HepG2 (cell line): ENCODE results near the gene PPP4R1. TPM values are rescaled to one million over a fixed set of nuclear protein-coding genes. Genes with fewer than 3 reads are reported as not detected.
A peak's percentile ranks its signal among the peaks of the same experiment; 100 is the strongest.

Experiments used
- CHD4 ChIP-seq: fragments of 200-600 bp; sonication (generic); IDR thresholded peaks from 2 replicates; pipeline ENCODE4 v1.7.0; 2017; ENCODE audit warnings: mild to moderate bottlenecking, low read length, borderline replicate concordance
- ISL2 ChIP-seq: sonication (generic); formaldehyde crosslinking; IDR thresholded peaks from 2 replicates; pipeline ENCODE4 v1.5.0; 2020; ENCODE audit warnings: missing genetic modification reagents
- KLF12 ChIP-seq: sonication (generic); formaldehyde crosslinking; IDR thresholded peaks from 2 replicates; pipeline ENCODE4 v1.4.0; 2020; ENCODE audit warnings: missing genetic modification reagents, borderline replicate concordance
- RFXAP ChIP-seq: sonication (generic); formaldehyde crosslinking; IDR thresholded peaks from 2 replicates; pipeline ENCODE4 v1.4.0; 2020; ENCODE audit warnings: missing genetic modification reagents, borderline replicate concordance
- SMC3 ChIP-seq: IDR thresholded peaks from 2 replicates; pipeline ENCODE4 v1.6.1; 2011; ENCODE audit warnings: low read length, improper control_type of control experiment
- SP1 ChIP-seq, 2 experiments: fragments of 450-650 bp in 1 of 2; sonication (generic) in 1 of 2; formaldehyde crosslinking in 1 of 2; IDR thresholded peaks; 2 replicates each; pipeline versions ENCODE4 v1.4.0 to v1.6.1; 2016 to 2020; ENCODE audit warnings: missing genetic modification reagents in 1 of 2
- SRY ChIP-seq: sonication (generic); formaldehyde crosslinking; IDR thresholded peaks from 2 replicates; pipeline ENCODE4 v1.8.0; 2022; ENCODE audit warnings: mild to moderate bottlenecking, missing genetic modification reagents
- ZNF441 ChIP-seq: sonication (generic); formaldehyde crosslinking; IDR thresholded peaks from 2 replicates; pipeline ENCODE4 v1.7.0; 2021; ENCODE audit warnings: missing genetic modification reagents, borderline replicate concordance
- ZNF607 ChIP-seq: sonication (generic); formaldehyde crosslinking; IDR thresholded peaks from 2 replicates; pipeline ENCODE4 v1.5.1; 2020; ENCODE audit warnings: missing genetic modification reagents, mild to moderate bottlenecking, borderline replicate concordance
- ZNF83 ChIP-seq: sonication (generic); formaldehyde crosslinking; IDR thresholded peaks from 2 replicates; pipeline ENCODE4 v1.4.0; 2020; ENCODE audit warnings: missing genetic modification reagents, mild to moderate bottlenecking, borderline replicate concordance
- ZNF879 ChIP-seq: sonication (generic); formaldehyde crosslinking; IDR thresholded peaks from 2 replicates; pipeline ENCODE4 v1.8.1; 2023; ENCODE audit warnings: missing genetic modification reagents
- polyA plus RNA-seq, 8 experiments: library from polyadenylated mRNA; depleted of rRNA in 3 of 8; stranded (reverse) in 7 of 8; unstranded in 1 of 8; fragments of >200 nt; fragmentation: Illumina TruSeq in 4 of 8; extraction: Trizol in 4 of 8; gene quantifications; 2 replicates each; pipeline versions ENCODE4 v1.2.1 to v1.2.3, GENCODE V29; 2011 to 2016; ENCODE audit warnings: low read depth in 4 of 8, missing spikeins in 1 of 8, mixed read lengths in 1 of 8; ENCODE audit not compliant: insufficient read depth in 1 of 8
- total RNA-seq, 5 experiments: library from RNA; depleted of rRNA; stranded (reverse); fragments of >200 nt; fragmentation: Illumina TruSeq; extraction: Trizol; gene quantifications; 2 replicates each; pipeline ENCODE4 v1.2.3, GENCODE V29; 2016; ENCODE audit warnings: low read depth in 1 of 5
- TF ChIP-seq, protein P1 (sequence below): sonication (generic); formaldehyde crosslinking; IDR thresholded peaks from 2 replicates; pipeline ENCODE4 v1.4.0; 2020; ENCODE audit warnings: missing genetic modification reagents
- TF ChIP-seq, protein P2 (sequence below): sonication (generic); formaldehyde crosslinking; IDR thresholded peaks from 2 replicates; pipeline ENCODE4 v1.8.0; 2022; ENCODE audit warnings: low read depth, missing genetic modification reagents
- TF ChIP-seq, protein P3 (sequence below): sonication (generic); formaldehyde crosslinking; IDR thresholded peaks from 2 replicates; pipeline ENCODE4 v1.4.0; 2020; ENCODE audit warnings: missing genetic modification reagents, mild to moderate bottlenecking, borderline replicate concordance
- TF ChIP-seq, protein P4 (sequence below): IDR thresholded peaks from 2 replicates; pipeline ENCODE4 v1.6.1; 2016; ENCODE audit warnings: low read depth, borderline replicate concordance
- TF ChIP-seq, protein P5 (sequence below): sonication (generic); formaldehyde crosslinking; IDR thresholded peaks from 2 replicates; pipeline ENCODE4 v1.4.0; 2020; ENCODE audit warnings: mild to moderate bottlenecking, missing genetic modification reagents

Gene PPP4R1
- total and polyA plus RNA-seq, 2 of the 13 experiments (the other 11 are each of a cell fraction or from before 2014, with no cell fraction given): 66.5 to 72.4 TPM

- TF ChIP-seq, protein P1, sequence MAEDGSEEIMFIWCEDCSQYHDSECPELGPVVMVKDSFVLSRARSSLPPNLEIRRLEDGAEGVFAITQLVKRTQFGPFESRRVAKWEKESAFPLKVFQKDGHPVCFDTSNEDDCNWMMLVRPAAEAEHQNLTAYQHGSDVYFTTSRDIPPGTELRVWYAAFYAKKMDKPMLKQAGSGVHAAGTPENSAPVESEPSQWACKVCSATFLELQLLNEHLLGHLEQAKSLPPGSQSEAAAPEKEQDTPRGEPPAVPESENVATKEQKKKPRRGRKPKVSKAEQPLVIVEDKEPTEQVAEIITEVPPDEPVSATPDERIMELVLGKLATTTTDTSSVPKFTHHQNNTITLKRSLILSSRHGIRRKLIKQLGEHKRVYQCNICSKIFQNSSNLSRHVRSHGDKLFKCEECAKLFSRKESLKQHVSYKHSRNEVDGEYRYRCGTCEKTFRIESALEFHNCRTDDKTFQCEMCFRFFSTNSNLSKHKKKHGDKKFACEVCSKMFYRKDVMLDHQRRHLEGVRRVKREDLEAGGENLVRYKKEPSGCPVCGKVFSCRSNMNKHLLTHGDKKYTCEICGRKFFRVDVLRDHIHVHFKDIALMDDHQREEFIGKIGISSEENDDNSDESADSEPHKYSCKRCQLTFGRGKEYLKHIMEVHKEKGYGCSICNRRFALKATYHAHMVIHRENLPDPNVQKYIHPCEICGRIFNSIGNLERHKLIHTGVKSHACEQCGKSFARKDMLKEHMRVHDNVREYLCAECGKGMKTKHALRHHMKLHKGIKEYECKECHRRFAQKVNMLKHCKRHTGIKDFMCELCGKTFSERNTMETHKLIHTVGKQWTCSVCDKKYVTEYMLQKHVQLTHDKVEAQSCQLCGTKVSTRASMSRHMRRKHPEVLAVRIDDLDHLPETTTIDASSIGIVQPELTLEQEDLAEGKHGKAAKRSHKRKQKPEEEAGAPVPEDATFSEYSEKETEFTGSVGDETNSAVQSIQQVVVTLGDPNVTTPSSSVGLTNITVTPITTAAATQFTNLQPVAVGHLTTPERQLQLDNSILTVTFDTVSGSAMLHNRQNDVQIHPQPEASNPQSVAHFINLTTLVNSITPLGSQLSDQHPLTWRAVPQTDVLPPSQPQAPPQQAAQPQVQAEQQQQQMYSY (CRISPR knock-in tag): peak; percentile 37; the same call in 1 of the 2 replicates
- TF ChIP-seq ISL2 (peak; percentile 43; the same call in 1 of the 2 replicates), KLF12 (CRISPR knock-in tag) (peak; percentile 75; the same call in 1 of the 2 replicates), SP1 (IDR thresholded peaks at IDR 0.05) (no peak), SP1 (CRISPR knock-in tag; IDR thresholded peaks at IDR 0.05) (no peak), ZNF879 (CRISPR knock-in tag) (0 out of 2 replicates have a peak, but pooled peaks have one; percentile 65), ZNF607 (CRISPR knock-in tag) (peak; percentile 76; the same call in 1 of the 2 replicates), ZNF441 (peak; percentile 49), RFXAP (0 out of 2 replicates have a peak, but pooled peaks have one; percentile 50), CHD4 (no peak), SRY (peak; percentile 23; the same call in 1 of the 2 replicates), SMC3 (no peak), ZNF83 (peak; percentile 81; the same call in 1 of the 2 replicates)
- TF ChIP-seq, protein P2, sequence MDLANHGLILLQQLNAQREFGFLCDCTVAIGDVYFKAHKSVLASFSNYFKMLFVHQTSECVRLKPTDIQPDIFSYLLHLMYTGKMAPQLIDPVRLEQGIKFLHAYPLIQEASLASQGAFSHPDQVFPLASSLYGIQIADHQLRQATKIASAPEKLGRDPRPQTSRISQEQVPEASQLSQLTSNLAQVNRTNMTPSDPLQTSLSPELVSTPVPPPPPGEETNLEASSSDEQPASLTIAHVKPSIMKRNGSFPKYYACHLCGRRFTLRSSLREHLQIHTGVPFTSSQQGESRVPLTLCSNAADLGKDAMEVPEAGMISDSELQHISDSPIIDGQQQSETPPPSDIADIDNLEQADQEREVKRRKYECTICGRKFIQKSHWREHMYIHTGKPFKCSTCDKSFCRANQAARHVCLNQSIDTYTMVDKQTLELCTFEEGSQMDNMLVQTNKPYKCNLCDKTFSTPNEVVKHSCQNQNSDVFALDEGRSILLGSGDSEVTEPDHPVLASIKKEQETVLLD (CRISPR knock-in tag): peak; percentile 82
- TF ChIP-seq, protein P3, sequence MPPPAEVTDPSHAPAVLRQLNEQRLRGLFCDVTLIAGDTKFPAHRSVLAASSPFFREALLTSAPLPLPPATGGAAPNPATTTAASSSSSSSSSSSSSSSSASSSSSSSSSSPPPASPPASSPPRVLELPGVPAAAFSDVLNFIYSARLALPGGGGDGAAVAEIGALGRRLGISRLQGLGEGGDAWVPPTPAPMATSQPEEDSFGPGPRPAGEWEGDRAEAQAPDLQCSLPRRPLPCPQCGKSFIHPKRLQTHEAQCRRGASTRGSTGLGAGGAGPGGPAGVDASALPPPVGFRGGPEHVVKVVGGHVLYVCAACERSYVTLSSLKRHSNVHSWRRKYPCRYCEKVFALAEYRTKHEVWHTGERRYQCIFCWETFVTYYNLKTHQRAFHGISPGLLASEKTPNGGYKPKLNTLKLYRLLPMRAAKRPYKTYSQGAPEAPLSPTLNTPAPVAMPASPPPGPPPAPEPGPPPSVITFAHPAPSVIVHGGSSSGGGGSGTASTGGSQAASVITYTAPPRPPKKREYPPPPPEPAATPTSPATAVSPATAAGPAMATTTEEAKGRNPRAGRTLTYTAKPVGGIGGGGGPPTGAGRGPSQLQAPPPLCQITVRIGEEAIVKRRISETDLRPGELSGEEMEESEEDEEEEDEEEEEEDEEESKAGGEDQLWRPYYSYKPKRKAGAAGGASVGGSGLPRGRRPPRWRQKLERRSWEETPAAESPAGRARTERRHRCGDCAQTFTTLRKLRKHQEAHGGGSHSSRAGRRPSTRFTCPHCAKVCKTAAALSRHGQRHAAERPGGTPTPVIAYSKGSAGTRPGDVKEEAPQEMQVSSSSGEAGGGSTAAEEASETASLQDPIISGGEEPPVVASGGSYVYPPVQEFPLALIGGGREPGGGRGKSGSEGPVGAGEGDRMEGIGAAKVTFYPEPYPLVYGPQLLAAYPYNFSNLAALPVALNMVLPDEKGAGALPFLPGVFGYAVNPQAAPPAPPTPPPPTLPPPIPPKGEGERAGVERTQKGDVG (CRISPR knock-in tag): 0 out of 2 replicates have a peak, but pooled peaks have one; percentile 36
- TF ChIP-seq, protein P4, sequence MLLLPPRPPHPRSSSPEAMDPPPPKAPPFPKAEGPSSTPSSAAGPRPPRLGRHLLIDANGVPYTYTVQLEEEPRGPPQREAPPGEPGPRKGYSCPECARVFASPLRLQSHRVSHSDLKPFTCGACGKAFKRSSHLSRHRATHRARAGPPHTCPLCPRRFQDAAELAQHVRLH: peak; percentile 41; the same call in 1 of the 2 replicates
- TF ChIP-seq, protein P5, sequence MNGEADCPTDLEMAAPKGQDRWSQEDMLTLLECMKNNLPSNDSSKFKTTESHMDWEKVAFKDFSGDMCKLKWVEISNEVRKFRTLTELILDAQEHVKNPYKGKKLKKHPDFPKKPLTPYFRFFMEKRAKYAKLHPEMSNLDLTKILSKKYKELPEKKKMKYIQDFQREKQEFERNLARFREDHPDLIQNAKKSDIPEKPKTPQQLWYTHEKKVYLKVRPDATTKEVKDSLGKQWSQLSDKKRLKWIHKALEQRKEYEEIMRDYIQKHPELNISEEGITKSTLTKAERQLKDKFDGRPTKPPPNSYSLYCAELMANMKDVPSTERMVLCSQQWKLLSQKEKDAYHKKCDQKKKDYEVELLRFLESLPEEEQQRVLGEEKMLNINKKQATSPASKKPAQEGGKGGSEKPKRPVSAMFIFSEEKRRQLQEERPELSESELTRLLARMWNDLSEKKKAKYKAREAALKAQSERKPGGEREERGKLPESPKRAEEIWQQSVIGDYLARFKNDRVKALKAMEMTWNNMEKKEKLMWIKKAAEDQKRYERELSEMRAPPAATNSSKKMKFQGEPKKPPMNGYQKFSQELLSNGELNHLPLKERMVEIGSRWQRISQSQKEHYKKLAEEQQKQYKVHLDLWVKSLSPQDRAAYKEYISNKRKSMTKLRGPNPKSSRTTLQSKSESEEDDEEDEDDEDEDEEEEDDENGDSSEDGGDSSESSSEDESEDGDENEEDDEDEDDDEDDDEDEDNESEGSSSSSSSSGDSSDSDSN: peak; percentile 87
These were observed at the start of gene PPP4R1 (continued) for GRCh38 chr18:9614401-9615279.
